Rectal smooth muscle tissue (tissue), 1 donor: ENCODE results near the gene KLHL4.
"Not testable (repeated sequence)": the region's sequence is repeated elsewhere in the genome, so short reads cannot be mapped to it uniquely, and the experiment has no call there.

Experiments used
- H3K27ac ChIP-seq: one replicate; pipeline ENCODE4 v1.7.0; 2013; ENCODE audit warnings: low read depth, low read length, inconsistent platforms
- H3K27me3 ChIP-seq: one replicate; pipeline ENCODE4 v1.7.0; 2013; ENCODE audit warnings: low read length; ENCODE audit not compliant: control insufficient read depth, insufficient read depth
- H3K36me3 ChIP-seq: one replicate; pipeline ENCODE4 v1.7.0; 2013; ENCODE audit warnings: low read length; ENCODE audit not compliant: control insufficient read depth, insufficient read depth
- H3K4me1 ChIP-seq: one replicate; pipeline ENCODE4 v1.7.0; 2013; ENCODE audit warnings: low read length; ENCODE audit not compliant: control insufficient read depth, insufficient read depth
- H3K4me3 ChIP-seq: one replicate; pipeline ENCODE4 v1.7.0; 2013; ENCODE audit warnings: low read length
- H3K9ac ChIP-seq: one replicate; pipeline ENCODE4 v1.7.0; 2013; ENCODE audit warnings: low read length

Gene KLHL4

GRCh38 chrX:87572901-87573300 is 55.3 kb downstream of the KLHL4 start:
- H3K4me3 ChIP-seq = no peak overlapping the region
- H3K9ac ChIP-seq = no peak overlapping the region
- no peak overlapping the region for H3K27ac ChIP-seq
- H3K27me3 ChIP-seq = no peaks in the 10 kb centered on the region
- no peaks in the 10 kb centered on the region for H3K4me1 ChIP-seq
- H3K36me3 ChIP-seq = no peaks in the 10 kb centered on the region

GRCh38 chrX:87578978-87579377 is 61.4 kb downstream of the KLHL4 start:
- Histone ChIP-seq H3K27ac (no peak overlapping the region), H3K4me1 (no peaks in the 10 kb centered on the region), H3K36me3 (no peaks in the 10 kb centered on the region), H3K9ac (no peak overlapping the region), H3K4me3 (no peak overlapping the region), H3K27me3 (no peaks in the 10 kb centered on the region)

GRCh38 chrX:87580862-87581261 is 63.3 kb downstream of the KLHL4 start:
- Histone ChIP-seq H3K27ac (no peak overlapping the region), H3K9ac (no peak overlapping the region), H3K27me3 (no peaks in the 10 kb centered on the region), H3K36me3 (no peaks in the 10 kb centered on the region), H3K4me3 (no peak overlapping the region), H3K4me1 (no peaks in the 10 kb centered on the region)

DNA sequence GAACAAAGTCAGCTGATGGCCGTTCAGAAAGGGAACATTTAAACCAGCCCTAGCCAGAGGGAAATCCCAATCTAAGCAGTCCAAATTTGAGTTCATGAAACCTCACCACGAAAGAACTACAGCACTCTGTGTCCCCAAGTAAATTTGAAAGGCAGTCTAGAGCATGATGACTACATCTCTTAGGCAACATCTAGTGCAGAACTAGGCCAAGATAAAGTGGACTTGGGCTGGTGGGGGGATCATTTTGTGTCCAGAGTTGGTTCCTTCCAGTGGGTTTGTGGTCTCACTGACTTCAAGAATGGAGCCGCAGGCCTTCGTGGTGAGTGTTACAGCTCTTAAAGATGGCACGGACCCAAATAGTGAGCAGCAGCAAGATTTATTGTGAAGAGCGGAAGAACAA is 64.9 kb downstream of the KLHL4 start:
- Histone ChIP-seq H3K27ac (no peak overlapping the region), H3K36me3 (no peaks in the 10 kb centered on the region), H3K27me3 (no peaks in the 10 kb centered on the region), H3K9ac (no peak overlapping the region), H3K4me3 (no peak overlapping the region), H3K4me1 (no peaks in the 10 kb centered on the region)

GRCh38 chrX:87583679-87584078 is 66.1 kb downstream of the KLHL4 start:
- H3K4me3 ChIP-seq = no peak overlapping the region
- H3K27ac ChIP-seq = no peak overlapping the region
- H3K9ac ChIP-seq = no peak overlapping the region
- H3K4me1 ChIP-seq = no peaks in the 10 kb centered on the region
- no peaks in the 10 kb centered on the region for H3K36me3 ChIP-seq
- no peaks in the 10 kb centered on the region for H3K27me3 ChIP-seq

DNA sequence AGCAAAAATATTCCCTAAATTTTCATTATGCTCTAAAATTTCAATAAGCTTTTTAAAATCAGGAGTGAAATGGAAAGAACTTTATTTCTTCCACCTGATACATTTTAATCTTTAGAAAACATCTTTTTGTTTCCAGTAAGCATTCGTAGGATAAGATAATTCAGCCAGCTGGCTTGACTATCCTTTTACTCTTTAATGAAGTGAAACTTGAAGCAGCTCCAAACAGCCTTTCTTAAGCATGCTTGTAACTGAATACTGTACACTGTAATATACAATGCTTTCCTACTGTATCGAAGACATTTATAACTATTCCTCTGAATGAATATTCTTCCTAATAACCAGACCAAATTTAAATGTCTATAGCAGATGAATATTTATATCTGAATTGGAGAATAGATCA is 98.8 kb downstream of the KLHL4 start:
- H3K4me1 ChIP-seq = no peaks in the 10 kb centered on the region
- H3K4me3 ChIP-seq = no peak overlapping the region
- H3K27me3 ChIP-seq = no peaks in the 10 kb centered on the region
- no peak overlapping the region for H3K27ac ChIP-seq
- H3K36me3 ChIP-seq = no peaks in the 10 kb centered on the region
- no peak overlapping the region for H3K9ac ChIP-seq

DNA sequence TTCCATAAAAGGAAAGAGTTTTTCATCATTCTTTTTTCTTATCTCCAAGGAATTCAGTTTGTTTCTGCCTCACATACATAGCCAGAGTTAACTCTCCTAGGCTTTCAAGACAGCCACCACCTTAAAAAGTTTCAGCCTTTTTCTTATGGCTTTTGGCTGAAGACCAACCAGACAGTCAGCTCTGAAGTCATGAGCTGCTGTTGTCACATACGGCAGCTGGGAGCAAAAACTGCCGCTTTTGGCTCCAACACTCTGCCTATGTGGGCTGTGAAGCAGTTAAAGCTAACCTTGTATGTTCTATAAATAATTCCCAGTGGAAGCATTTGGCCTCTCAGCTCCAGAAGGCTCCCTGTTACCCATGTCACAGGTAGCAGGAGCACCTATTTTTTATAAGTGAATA is 104.1 kb downstream of the KLHL4 start:
- Histone ChIP-seq H3K36me3 (no peaks in the 10 kb centered on the region), H3K9ac (no peak overlapping the region), H3K27me3 (no peaks in the 10 kb centered on the region), H3K4me3 (no peak overlapping the region), H3K27ac (no peak overlapping the region), H3K4me1 (no peaks in the 10 kb centered on the region)

- Histone ChIP-seq H3K4me3 (no peak overlapping the region), H3K36me3 (no peaks in the 10 kb centered on the region), H3K27me3 (no peaks in the 10 kb centered on the region), H3K4me1 (no peaks in the 10 kb centered on the region), H3K9ac (no peak overlapping the region), H3K27ac (no peak overlapping the region)
Observed at GRCh38 chrX:87626996-87627395, 109.4 kb downstream of the KLHL4 start.

GRCh38 chrX:87634361-87634760 is 116.8 kb downstream of the KLHL4 start:
- H3K4me1 ChIP-seq = no peaks in the 10 kb centered on the region
- no peaks in the 10 kb centered on the region for H3K36me3 ChIP-seq
- no peaks in the 10 kb centered on the region for H3K27me3 ChIP-seq
- no peak overlapping the region for H3K9ac ChIP-seq
- no peak overlapping the region for H3K4me3 ChIP-seq
- H3K27ac ChIP-seq = no peak overlapping the region

DNA sequence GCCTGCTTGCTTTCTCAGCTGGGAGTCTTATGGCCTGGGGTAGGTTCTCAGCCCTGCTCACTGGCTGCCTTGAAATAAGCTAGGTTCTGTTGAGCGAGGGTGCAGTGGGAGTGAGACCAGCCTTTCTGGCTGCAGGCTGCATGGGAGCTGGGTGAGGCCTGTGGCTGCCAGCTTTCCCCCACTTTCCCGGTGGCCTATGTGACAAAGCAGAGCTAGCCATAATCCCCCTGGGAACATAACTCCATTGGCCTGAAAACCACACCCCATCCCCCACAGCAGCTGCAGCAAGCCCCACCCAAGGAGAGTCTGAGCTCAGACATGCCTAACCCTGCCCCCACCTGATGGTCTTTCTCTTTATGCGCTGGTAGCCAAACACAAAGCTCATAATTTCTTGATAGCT is 118.9 kb downstream of the KLHL4 start:
- no peaks in the 10 kb centered on the region for H3K36me3 ChIP-seq
- no peak overlapping the region for H3K4me3 ChIP-seq
- no peak overlapping the region for H3K9ac ChIP-seq
- no peak overlapping the region for H3K27ac ChIP-seq
- H3K4me1 ChIP-seq = no peaks in the 10 kb centered on the region
- no peaks in the 10 kb centered on the region for H3K27me3 ChIP-seq

DNA sequence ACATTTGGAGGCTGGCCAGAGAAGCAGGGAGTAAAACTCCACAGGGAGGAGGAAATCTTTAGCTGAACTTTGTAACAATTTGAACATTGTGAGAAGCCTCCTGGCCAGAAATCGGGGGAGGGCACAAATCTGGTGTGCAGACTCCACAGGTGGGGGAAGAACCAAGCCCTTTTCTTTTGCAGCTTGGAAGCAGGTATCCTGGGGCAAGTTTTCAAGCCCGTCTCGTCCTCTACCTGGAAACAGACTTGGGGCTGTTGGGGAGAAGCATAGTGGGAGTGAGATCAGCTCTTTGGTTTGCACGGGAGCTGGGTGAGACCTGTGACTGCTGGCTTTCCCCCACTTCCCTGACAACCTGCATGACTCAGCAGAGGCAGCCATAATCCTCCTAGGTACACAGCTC is 123.8 kb downstream of the KLHL4 start:
- not testable (repeated sequence) for H3K9ac ChIP-seq, H3K4me1 ChIP-seq, H3K4me3 ChIP-seq, H3K27ac ChIP-seq, H3K36me3 ChIP-seq, H3K27me3 ChIP-seq

DNA sequence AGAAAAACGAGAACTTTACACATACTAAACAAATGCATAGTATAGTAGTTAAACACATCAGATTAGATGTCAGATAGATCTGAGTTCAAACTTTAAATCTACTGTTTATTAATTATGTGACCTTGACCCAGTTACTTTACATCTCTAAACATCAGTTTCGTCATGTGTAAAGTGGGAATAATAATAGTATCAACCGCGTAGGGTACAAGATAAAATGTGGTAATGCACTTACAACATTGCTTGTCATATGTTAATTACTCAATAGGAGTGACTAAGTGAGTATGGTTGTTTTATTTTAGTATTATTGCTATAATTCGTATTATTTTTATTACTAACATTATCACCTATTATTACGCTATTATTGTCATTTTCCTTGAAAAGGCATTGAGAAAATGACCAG is 144.2 kb downstream of the KLHL4 start:
- Histone ChIP-seq H3K36me3 (no peaks in the 10 kb centered on the region), H3K4me3 (no peak overlapping the region), H3K27me3 (no peaks in the 10 kb centered on the region), H3K4me1 (no peaks in the 10 kb centered on the region), H3K9ac (no peak overlapping the region), H3K27ac (no peak overlapping the region)

GRCh38 chrX:87663421-87663820 is 145.8 kb downstream of the KLHL4 start:
- no peaks in the 10 kb centered on the region for H3K4me1 ChIP-seq
- no peaks in the 10 kb centered on the region for H3K27me3 ChIP-seq
- no peaks in the 10 kb centered on the region for H3K36me3 ChIP-seq
- no peak overlapping the region for H3K4me3 ChIP-seq
- H3K9ac ChIP-seq = no peak overlapping the region
- no peak overlapping the region for H3K27ac ChIP-seq

DNA sequence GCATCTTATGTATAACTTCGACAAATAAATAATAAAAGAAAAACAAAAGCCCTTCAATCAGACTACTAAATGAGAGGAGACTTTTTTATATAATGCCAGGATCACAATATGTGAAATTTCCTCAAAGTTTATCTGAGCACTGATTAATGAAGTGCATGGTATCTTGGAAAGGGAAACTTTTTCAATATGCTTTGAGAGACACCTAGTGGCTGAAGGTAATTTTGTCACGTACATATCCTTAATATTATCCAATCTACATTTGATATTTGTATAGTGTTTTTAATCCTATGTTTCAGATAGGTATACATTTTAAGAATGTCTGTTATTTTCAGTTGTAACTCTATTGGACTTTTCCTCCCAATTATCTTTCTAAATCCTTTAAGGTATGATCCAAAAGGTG is 146.8 kb downstream of the KLHL4 start:
- H3K27me3 ChIP-seq = no peaks in the 10 kb centered on the region
- no peaks in the 10 kb centered on the region for H3K4me1 ChIP-seq
- no peak overlapping the region for H3K4me3 ChIP-seq
- no peaks in the 10 kb centered on the region for H3K36me3 ChIP-seq
- no peak overlapping the region for H3K27ac ChIP-seq
- no peak overlapping the region for H3K9ac ChIP-seq
